Heart right ventricle (tissue), 16 donors: Measurements from ENCODE around the gene OTOS. TPM values are rescaled to one million over a fixed set of nuclear protein-coding genes. Genes with fewer than 3 reads are reported as not detected.

ENCODE experiments used
- ATAC-seq, 8 donors: fragments of 200-7000 bp; cut with Tn5 transposase; one replicate each; pipeline ENCODE4 v1.9.1; 2020; ENCODE audit warnings: mild to moderate bottlenecking in 8 of 8, moderate library complexity in 8 of 8, moderate number of reproducible peaks in 1 of 8
- DNase-seq, 2 donors: peaks; one replicate each; pipeline ENCODE4 v3.0.0-alpha.2; 2020
- H3K27ac ChIP-seq, 10 donors: fragments of 200-600 bp; sonication (generic) in 2 of 10; one replicate each; pipeline versions ENCODE4 v1.5.0 to v1.8.0; 2020 to 2022; ENCODE audit warnings: mild to moderate bottlenecking in 3 of 10
- H3K27me3 ChIP-seq, 7 donors: fragments of 200-600 bp; one replicate each; pipeline ENCODE4 v1.8.0; 2021 to 2022; ENCODE audit warnings: mild to moderate bottlenecking in 2 of 7
- H3K36me3 ChIP-seq, 9 donors: fragments of 200-600 bp; sonication (generic) in 1 of 9; one replicate each; pipeline versions ENCODE4 v1.5.0 to v1.8.0; 2020 to 2022; ENCODE audit warnings: mild to moderate bottlenecking in 2 of 9
- H3K4me1 ChIP-seq, 9 donors: fragments of 200-600 bp; sonication (generic) in 1 of 9; one replicate each; pipeline versions ENCODE4 v1.5.0 to v1.8.0; 2020 to 2022; ENCODE audit warnings: mild to moderate bottlenecking in 4 of 9
- H3K4me3 ChIP-seq, 10 donors: fragments of 200-600 bp; sonication (generic) in 2 of 10; one replicate each; pipeline versions ENCODE4 v1.5.0 to v1.8.0; 2020 to 2022; ENCODE audit warnings: mild to moderate bottlenecking in 7 of 10, moderate library complexity in 2 of 10
- H3K9me3 ChIP-seq, 11 donors: fragments of 200-600 bp in 10 of 11; sonication (generic) in 2 of 11; one replicate each; pipeline versions ENCODE4 v1.5.0 to v1.8.0; 2013 to 2022; ENCODE audit warnings: mild to moderate bottlenecking in 2 of 11, control low read depth in 1 of 11, moderate library complexity in 1 of 11
- CTCF ChIP-seq, 9 donors: fragments of 200-600 bp; sonication (generic) in 2 of 9; IDR thresholded peaks; one replicate each; pipeline versions ENCODE4 v1.5.0 to v1.8.0; 2021 to 2022; ENCODE audit warnings: antibody characterized with exemption in 9 of 9, mild to moderate bottlenecking in 5 of 9, moderate library complexity in 1 of 9
- WGBS, 2 donors: extraction: QIAGEN DNeasy Blood & Tissue Kit; methylation state at CpG; one replicate each; pipeline ENCODE4 v1.1.7; 2013; ENCODE audit warnings: inconsistent platforms in 1 of 2; 5-methylcytosine and 5-hydroxymethylcytosine counted together
- intact Hi-C, 10 donors: fragments of 100-400 bp; cut with DNase I; formaldehyde crosslinking; loops; one replicate each; pipeline versions ENCODE4 v1.11.1 to v1.14.2; 2022
- polyA plus RNA-seq, 2 donors: library from polyadenylated mRNA; stranded (reverse); fragments of 200-250 nt; gene quantifications; one replicate each; pipeline ENCODE4 v1.2.3, GENCODE V29; 2013
- total RNA-seq, 10 donors: library from RNA; stranded (reverse); fragmentation: NEBNext Ultra II Directional in 3 of 10; extraction: Animal tissue kit (Norgen Biotek cat#: 25700) in 3 of 10; gene quantifications; one replicate each; pipeline versions ENCODE4 v1.2.1 to v1.2.4, GENCODE V29; 2021 to 2023
- donor health status: Arrhythmogenic right ventricular cardiomyopathy.
- donor health status: ischemic (EF 13 %, LVEDD 7.1; RV severe dilation, severe dysfunction).
- donor health status: healthy with polysubstance abuse.
- donor health status: DM: no; HTN: yes; CAD: no.
- donor health status: DM: no; HTN: no; CAD: no.
- donor health status: ischemic (EF 25% LVEDD 6.9; RV normal size, moderate dysfunction).
- donor health status: ischemic (EF 25% LVEDD 5.7; RV mildly dilated, moderate dysfunction).
- donor health status: healthy.
- donor health status: DM: yes; HTN: yes; CAD: no.
- donor health status: Ischemic cardiomyopathy.
- donor health status: ischemic (EF 35%, LVEDD 5.7; RV mildly dilated, moderate dysfunction).
- donor health status: nonischemic (EF 11% LVEDD 7.7; RV severe dilation, severe dysfunction).
- donor health status: DM: yes; HTN: yes; CAD: no.
- donor health status: PGD.
- donor health status: ischemic (EF 29% LVEDD 5.4; RV normal size, mild dysfunction).
- donor health status: nonischemic (EF 23%, LVEDD 6.1; RV moderate dilation, normal function).

Gene OTOS
- total and polyA plus RNA-seq, 12 donors, result not detected

GRCh38 chr2:240184656-240185055 lies 44.2 kb upstream of the OTOS start:
- Histone ChIP-seq H3K4me1 (no peaks in the 10 kb centered on the region), H3K36me3 (no peaks in the 10 kb centered on the region), H3K27me3 (peaks cover 0 to 43% (median 13%) of the 10 kb centered on the region in 7 donors), H3K4me3 (no peak overlapping the region), H3K9me3 (peaks cover 0 to 10% (median 0%) of the 10 kb centered on the region in 11 donors), H3K27ac (no peak overlapping the region)
- no peak for DNase-seq
- intact Hi-C loops, result no loop called here
- no peak for ATAC-seq
- WGBS, 2 donors, result 39 to 64% methylated on average over 3 of the region's 3 CpGs
- no peak for TF ChIP-seq CTCF (IDR thresholded peaks at IDR 0.05)

GRCh38 chr2:240183875-240184590 lies 43.6 kb upstream of the OTOS start:
- DNase-seq (no peak), ATAC-seq (no peak)
- WGBS, 2 donors, result 77 to 90% methylated on average over 13 of the region's 13 CpGs
- intact Hi-C loops, result no loop called here
- H3K4me1 ChIP-seq, result no peaks in the 10 kb centered on the region
- no peaks in the 10 kb centered on the region for H3K36me3 ChIP-seq
- H3K4me3 ChIP-seq, result no peak overlapping the region
- H3K9me3 ChIP-seq, result peaks cover 0 to 10% (median 0%) of the 10 kb centered on the region in 11 donors
- no peak overlapping the region for H3K27ac ChIP-seq
- TF ChIP-seq CTCF (IDR thresholded peaks at IDR 0.05), result no peak
- peaks cover 0 to 47% (median 13%) of the 10 kb centered on the region in 7 donors for H3K27me3 ChIP-seq

GRCh38 chr2:240183006-240183874 lies 42.8 kb upstream of the OTOS start:
- no peak for ATAC-seq
- 76 to 78% methylated on average over 21 to 22 of the region's 22 CpGs for WGBS, 2 donors

More at GRCh38 chr2:240183006-240183874, 42.8 kb upstream of the OTOS start:
- no peak for TF ChIP-seq CTCF (IDR thresholded peaks at IDR 0.05)
- Histone ChIP-seq H3K9me3 (peaks cover 0 to 7% (median 0%) of the 10 kb centered on the region in 11 donors), H3K36me3 (no peaks in the 10 kb centered on the region), H3K27ac (no peak overlapping the region), H3K4me3 (no peak overlapping the region), H3K4me1 (no peaks in the 10 kb centered on the region), H3K27me3 (peaks cover 0 to 53% (median 13%) of the 10 kb centered on the region in 7 donors)
- intact Hi-C loops, result no loop called here
- DNase-seq, result no peak
